Osteocyte (in vitro differentiated cells): ENCODE results near the gene TRAF2. TPM values are rescaled to one million over a fixed set of nuclear protein-coding genes. Genes with fewer than 3 reads are reported as not detected.

ENCODE experiments used
- DNase-seq: peaks from one replicate; pipeline ENCODE4 v3.0.0; 2021; ENCODE audit warnings: mixed read lengths; ENCODE audit not compliant: unreplicated experiment; ENCODE audit errors: extremely low spot score
- H3K27ac Mint-ChIP-seq: one replicate; pipeline ENCODE4 v1.8.0; 2021; ENCODE audit warnings: mild to moderate bottlenecking, mixed read lengths; ENCODE audit not compliant: unreplicated experiment
- H3K27me3 Mint-ChIP-seq: one replicate; pipeline ENCODE4 v1.8.0; 2021; ENCODE audit warnings: mixed read lengths; ENCODE audit not compliant: unreplicated experiment
- H3K36me3 Mint-ChIP-seq: one replicate; pipeline ENCODE4 v1.8.0; 2021; ENCODE audit warnings: mixed read lengths; ENCODE audit not compliant: unreplicated experiment
- H3K4me1 Mint-ChIP-seq: one replicate; pipeline ENCODE4 v1.8.0; 2021; ENCODE audit warnings: mixed read lengths; ENCODE audit not compliant: unreplicated experiment
- H3K4me3 Mint-ChIP-seq: one replicate; pipeline ENCODE4 v1.8.0; 2021; ENCODE audit warnings: mild to moderate bottlenecking, moderate library complexity, mixed read lengths; ENCODE audit not compliant: unreplicated experiment
- H3K9me3 Mint-ChIP-seq: one replicate; pipeline ENCODE4 v1.8.0; 2021; ENCODE audit warnings: mixed read lengths; ENCODE audit not compliant: unreplicated experiment
- CTCF ChIP-seq: fragments of 200-600 bp; sonication (generic); IDR thresholded peaks from 2 replicates; pipeline ENCODE4 v1.5.0; 2021; ENCODE audit warnings: antibody characterized with exemption, mild to moderate bottlenecking, moderate library complexity
- total RNA-seq: library from RNA; stranded (reverse); gene quantifications from 2 replicates; pipeline ENCODE4 v1.2.1, GENCODE V29; 2021

The TRAF2 gene
- total RNA-seq, 1 donor from 2014 or later: 14.4 TPM

- no peaks in the 10 kb centered on the region for H3K36me3 Mint-ChIP-seq
- H3K9me3 Mint-ChIP-seq: no peaks in the 10 kb centered on the region
- DNase-seq: no peak
- no peak overlapping the region for H3K27ac Mint-ChIP-seq
- no peak for TF ChIP-seq CTCF
- peaks cover 3% of the 10 kb centered on the region for H3K27me3 Mint-ChIP-seq
- H3K4me3 Mint-ChIP-seq: no peak overlapping the region
- peaks cover 20% of the 10 kb centered on the region for H3K4me1 Mint-ChIP-seq
Measured at GRCh38 chr9:136964171-136964689, 77.9 kb downstream of the TRAF2 start.

GRCh38 chr9:136964833-136965422 lies 78.6 kb downstream of the TRAF2 start:
- Mint-ChIP-seq H3K9me3 (no peaks in the 10 kb centered on the region), H3K4me1 (peaks cover 19% of the 10 kb centered on the region), H3K4me3 (no peak overlapping the region), H3K36me3 (no peaks in the 10 kb centered on the region), H3K27ac (no peak overlapping the region), H3K27me3 (peaks cover 3% of the 10 kb centered on the region)
- no peak for DNase-seq
- TF ChIP-seq CTCF: no peak

GRCh38 chr9:136965771-136966484 lies 79.6 kb downstream of the TRAF2 start:
- Mint-ChIP-seq H3K4me3 (no peak overlapping the region), H3K36me3 (no peaks in the 10 kb centered on the region), H3K9me3 (no peaks in the 10 kb centered on the region), H3K4me1 (peaks cover 14% of the 10 kb centered on the region), H3K27me3 (peaks cover 3% of the 10 kb centered on the region), H3K27ac (no peak overlapping the region)
- DNase-seq: no peak
- TF ChIP-seq CTCF: no peak

GRCh38 chr9:136968333-136969127 lies 82.2 kb downstream of the TRAF2 start:
- no peaks in the 10 kb centered on the region for H3K36me3 Mint-ChIP-seq
- H3K4me3 Mint-ChIP-seq: no peak overlapping the region
- DNase-seq: no peak
- no peak for TF ChIP-seq CTCF
- no peaks in the 10 kb centered on the region for H3K9me3 Mint-ChIP-seq
- H3K27me3 Mint-ChIP-seq: peaks cover 3% of the 10 kb centered on the region
- H3K4me1 Mint-ChIP-seq: peaks cover 2% of the 10 kb centered on the region
- H3K27ac Mint-ChIP-seq: no peak overlapping the region

- TF ChIP-seq CTCF: no peak
- DNase-seq: no peak
- Mint-ChIP-seq H3K9me3 (no peaks in the 10 kb centered on the region), H3K36me3 (no peaks in the 10 kb centered on the region), H3K27me3 (peaks cover 3% of the 10 kb centered on the region), H3K4me1 (peaks cover 2% of the 10 kb centered on the region), H3K27ac (no peak overlapping the region), H3K4me3 (no peak overlapping the region)
Measured at GRCh38 chr9:136969150-136969549, 82.8 kb downstream of the TRAF2 start.
